Sciatic nerve (tissue), 2 donors: ENCODE measurements around the gene PPP1R10. TPM values are rescaled to one million over a fixed set of nuclear protein-coding genes. Genes with fewer than 3 reads are reported as not detected.
"Not testable (repeated sequence)": the region's sequence is repeated elsewhere in the genome, so short reads cannot be mapped to it uniquely, and the experiment has no call there.

Experiments
- ATAC-seq: fragments of 200-7000 bp; cut with Tn5 transposase; one replicate; pipeline ENCODE4 v1.9.1; 2020; ENCODE audit warnings: mild to moderate bottlenecking, moderate library complexity
- DNase-seq: peaks from one replicate; pipeline ENCODE4 v3.0.0-alpha.2; 2020; ENCODE audit warnings: low spot score
- intact Hi-C: fragments of 100-400 bp; cut with DNase I; formaldehyde crosslinking; loops from one replicate; pipeline ENCODE4 v1.14.2; 2022
- total RNA-seq: library from RNA; stranded (reverse); fragmentation: NEBNext Ultra II Directional; extraction: Animal tissue kit (Norgen Biotek cat#: 25700); gene quantifications from one replicate; pipeline ENCODE4 v1.2.1, GENCODE V29; 2021
- donor health status: DM: no; HTN: no; CAD: no.
- donor health status: DM: no; HTN: no; CAD: no.

PPP1R10 gene
- total RNA-seq, 1 donor from 2014 or later, result 76.9 TPM

- DNase-seq (no peak), ATAC-seq (peak; percentile 38)
- intact Hi-C loops, result no loop called here
Observed at GRCh38 chr6:30601815-30602641, 15.0 kb downstream of the PPP1R10 start.

- DNase-seq (no peak), ATAC-seq (no peak)
- intact Hi-C loops, result no loop called here
Observed at GRCh38 chr6:30601436-30601814, 15.6 kb downstream of the PPP1R10 start.

- intact Hi-C loops, result no loop called here
- DNase-seq, result peak; percentile 71
- no peak for ATAC-seq
Observed at GRCh38 chr6:30600451-30600961, 16.5 kb downstream of the PPP1R10 start.

GRCh38 chr6:30599625-30600324 is 17.3 kb downstream of the PPP1R10 start:
- intact Hi-C loops, result no loop called here
- DNase-seq, result no peak
- no peak for ATAC-seq

- no peak for ATAC-seq
- no peak for DNase-seq
- intact Hi-C loops, result no loop called here
Observed at GRCh38 chr6:30598912-30599624, 18.0 kb downstream of the PPP1R10 start.

GRCh38 chr6:30597315-30598144 is 19.5 kb downstream of the PPP1R10 start:
- ATAC-seq (peak; percentile 69), DNase-seq (peak; percentile 88)
- intact Hi-C loops, result not testable (repeated sequence)

- DNase-seq (no peak), ATAC-seq (no peak)
- intact Hi-C loops, result no loop called here
Observed at GRCh38 chr6:30592287-30592686, 24.8 kb downstream of the PPP1R10 start.

- ATAC-seq (no peak), DNase-seq (no peak)
Observed at GRCh38 chr6:30591008-30591407, 26.0 kb downstream of the PPP1R10 start.

GRCh38 chr6:30590509-30590908 is 26.5 kb downstream of the PPP1R10 start:
- intact Hi-C loops, result no loop called here
- no peak for DNase-seq
- no peak for ATAC-seq

More at GRCh38 chr6:30591008-30591407, 26.0 kb downstream of the PPP1R10 start:
- intact Hi-C loops, result no loop called here

- intact Hi-C loops, result no loop called here
- ATAC-seq (peak; percentile 23), DNase-seq (no peak)
Observed at GRCh38 chr6:30589754-30590358, 27.2 kb downstream of the PPP1R10 start.

- DNase-seq, result no peak
- ATAC-seq, result no peak
- intact Hi-C loops, result no loop called here
Observed at GRCh38 chr6:30583921-30584320, 33.1 kb downstream of the PPP1R10 start.

- intact Hi-C loops, result no loop called here
- ATAC-seq (no peak), DNase-seq (no peak)
Observed at GRCh38 chr6:30578051-30578450, 39.0 kb downstream of the PPP1R10 start.

- ATAC-seq, result no peak
- DNase-seq, result no peak
- intact Hi-C loops, result no loop called here
Observed at GRCh38 chr6:30573113-30573512, 43.9 kb downstream of the PPP1R10 start.

- ATAC-seq, result no peak
- intact Hi-C loops, result no loop called here
- DNase-seq, result no peak
Observed at GRCh38 chr6:30572148-30572547, 44.9 kb downstream of the PPP1R10 start.

GRCh38 chr6:30571762-30572082 is 45.3 kb downstream of the PPP1R10 start:
- DNase-seq (no peak), ATAC-seq (no peak)
- intact Hi-C loops, result no loop called here

- DNase-seq (peak; percentile 99), ATAC-seq (peak; percentile 100)
- intact Hi-C loops, result no loop called here
Observed at GRCh38 chr6:30571075-30571761, 45.8 kb downstream of the PPP1R10 start, which contains the start of gene ABCF1. ABCF1 (plus strand) TSS chr6:30571442; CDS start chr6:30571488, 46 bp downstream.

- ATAC-seq, result peak; percentile 47
- DNase-seq, result no peak
- intact Hi-C loops, result no loop called here
Observed at GRCh38 chr6:30570740-30571074, 46.3 kb downstream of the PPP1R10 start.

GRCh38 chr6:30570263-30570662 is 46.8 kb downstream of the PPP1R10 start:
- DNase-seq (no peak), ATAC-seq (no peak)
- intact Hi-C loops, result no loop called here
